B cell (primary cell): ENCODE measurements around the gene C2orf78. TPM values are rescaled to one million over a fixed set of nuclear protein-coding genes. Genes with fewer than 3 reads are reported as not detected.

Experiments
- ATAC-seq: fragments of 200-7000 bp; cut with Tn5 transposase; one replicate; pipeline ENCODE4 v1.10.0; 2021; ENCODE audit warnings: low read depth, mild to moderate bottlenecking, moderate number of reproducible peaks, moderate library complexity
- CTCF ChIA-PET: fragments of 350-600 bp; sonication (Branson Sonifier 250); formaldehyde crosslinking; loops from one replicate; lab custom pipeline; 2021; ENCODE audit warnings: antibody characterized with exemption, inconsistent platforms; lab: Charles Lee
- POLR2A ChIA-PET: fragments of 350-600 bp; sonication (Branson Sonifier 250); formaldehyde crosslinking; loops from one replicate; lab custom pipeline; 2021; ENCODE audit warnings: antibody characterized with exemption; lab: Charles Lee
- DNase-seq: peaks from one replicate; pipeline ENCODE4 v3.0.0; 2013
- H2AFZ ChIP-seq: 2 replicates; pipeline ENCODE4 v1.6.1; 2012; ENCODE audit warnings: mild to moderate bottlenecking, low read depth, low read length; ENCODE audit not compliant: insufficient read depth, poor library complexity, severe bottlenecking
- H3K27ac ChIP-seq, 2 donors: 1 replicate in 1 of 2; 2 replicates in 1 of 2; pipeline ENCODE4 v1.5.1; 2012 to 2013; ENCODE audit warnings: low read length in 2 of 2, mild to moderate bottlenecking in 2 of 2, moderate library complexity in 1 of 2
- H3K27me3 ChIP-seq, 4 experiments: fragments of 200-600 bp in 1 of 4; sonication (generic) in 1 of 4; replicated peaks in 1 of 4; 1 replicate in 2 of 4; 2 replicates in 2 of 4; pipeline versions ENCODE4 v1.6.1 to v1.7.0; 2013 to 2016; ENCODE audit warnings: low read length in 3 of 4, mild to moderate bottlenecking in 2 of 4, mixed read lengths in 1 of 4, moderate library complexity in 1 of 4; ENCODE audit not compliant: insufficient read depth in 4 of 4, control insufficient read depth in 3 of 4; ENCODE audit errors: control extremely low read depth in 1 of 4
- H3K36me3 ChIP-seq, 2 experiments: replicated peaks in 1 of 2; 1 replicate in 1 of 2; 2 replicates in 1 of 2; pipeline versions ENCODE4 v1.6.1 to v1.7.1; 2013; ENCODE audit warnings: low read length in 1 of 2; ENCODE audit not compliant: insufficient read depth in 2 of 2, control insufficient read depth in 1 of 2; ENCODE audit errors: control extremely low read depth in 1 of 2, extremely low read depth in 1 of 2
- H3K4me1 ChIP-seq, 2 donors: fragments of 200-600 bp in 1 of 2; sonication (generic) in 1 of 2; 1 replicate in 1 of 2; 2 replicates in 1 of 2; pipeline versions ENCODE4 v1.5.1 to v1.6.1; 2013 to 2017; ENCODE audit warnings: low read length in 2 of 2; ENCODE audit not compliant: control insufficient read depth in 2 of 2, insufficient read depth in 2 of 2
- H3K4me2 ChIP-seq: replicated peaks from 2 replicates; pipeline ENCODE3; 2012; ENCODE audit warnings: mild to moderate bottlenecking, low read depth, low read length; ENCODE audit not compliant: poor library complexity, severe bottlenecking
- H3K4me3 ChIP-seq, 5 experiments: fragments of 200-600 bp in 1 of 5; sonication (generic) in 1 of 5; 1 replicate in 3 of 5; 2 replicates in 2 of 5; pipeline versions ENCODE4 v1.5.1 to v1.7.0; 2011 to 2016; ENCODE audit warnings: low read length in 4 of 5, mild to moderate bottlenecking in 4 of 5, low read depth in 2 of 5, control low read depth in 1 of 5, moderate library complexity in 1 of 5; ENCODE audit not compliant: insufficient read depth in 1 of 5; ENCODE audit errors: control extremely low read depth in 1 of 5, extremely low read depth in 1 of 5
- H3K79me2 ChIP-seq: fragments of 200-600 bp; sonication (generic); one replicate; pipeline ENCODE4 v1.6.0; 2016; ENCODE audit warnings: low read length; ENCODE audit not compliant: control insufficient read depth, insufficient read depth
- H3K9ac ChIP-seq: fragments of 200-600 bp; sonication (generic); 2 replicates; pipeline ENCODE4 v1.6.1; 2017; ENCODE audit warnings: mild to moderate bottlenecking, low read length, moderate library complexity
- H3K9me3 ChIP-seq, 3 donors: one replicate each; pipeline versions ENCODE4 v1.6.1 to v1.7.1; 2013; ENCODE audit warnings: low read length in 2 of 3; ENCODE audit not compliant: control insufficient read depth in 2 of 3, insufficient read depth in 1 of 3; ENCODE audit errors: control extremely low read depth in 1 of 3
- H4K20me1 ChIP-seq: 2 replicates; pipeline ENCODE4 v1.6.0; 2012; ENCODE audit warnings: mild to moderate bottlenecking, low read length; ENCODE audit not compliant: insufficient read depth, control insufficient read depth, poor library complexity, severe bottlenecking
- H3K27ac Mint-ChIP-seq: one replicate; pipeline ENCODE4 v1.8.0; 2021; ENCODE audit warnings: mixed read lengths
- H3K27me3 Mint-ChIP-seq: one replicate; pipeline ENCODE4 v1.8.0; 2021; ENCODE audit warnings: mixed read lengths
- H3K4me1 Mint-ChIP-seq: one replicate; pipeline ENCODE4 v1.8.0; 2021; ENCODE audit warnings: mixed read lengths
- H3K4me3 Mint-ChIP-seq: one replicate; pipeline ENCODE4 v1.8.0; 2021; ENCODE audit warnings: mixed read lengths
- H3K9me3 Mint-ChIP-seq: one replicate; pipeline ENCODE4 v1.8.0; 2022; ENCODE audit warnings: mixed read lengths; ENCODE audit not compliant: insufficient read depth
- EZH2 ChIP-seq: IDR thresholded peaks from 2 replicates; pipeline ENCODE4 v1.6.1; 2012; ENCODE audit warnings: borderline replicate concordance, low read depth, mild to moderate bottlenecking, moderate library complexity, low read length; ENCODE audit not compliant: insufficient read depth, poor library complexity, severe bottlenecking
- WGBS: methylation state at CpG from one replicate; pipeline ENCODE4 v1.1.5; 2013; ENCODE audit warnings: missing lambda C conversion rate; ENCODE audit not compliant: insufficient coverage; 5-methylcytosine and 5-hydroxymethylcytosine counted together
- intact Hi-C: fragments of 100-400 bp; cut with micrococcal nuclease; formaldehyde crosslinking; loops from one replicate; pipeline ENCODE4 v1.10.0; 2022
- polyA plus RNA-seq: library from polyadenylated mRNA; depleted of rRNA; stranded (reverse); fragments of >200 nt; gene quantifications from 2 replicates; pipeline ENCODE4 v1.2.3, GENCODE V29; 2012
- total RNA-seq, 2 donors: library from RNA; stranded (reverse); fragments of 120-200 nt in 1 of 2; gene quantifications; 1 replicate in 1 of 2; 2 replicates in 1 of 2; pipeline versions ENCODE4 v1.2.3 to v1.2.4, GENCODE V29; 2013 to 2022
- TF ChIP-seq, protein P1 (sequence below): fragments of 200-600 bp; IDR thresholded peaks from one replicate; pipeline ENCODE4 v1.8.0; 2022; ENCODE audit warnings: antibody characterized with exemption, mild to moderate bottlenecking

Gene C2orf78
- total and polyA plus RNA-seq, 2 donors (not counting 1 experiment from before 2014, with no cell fraction given), result not detected

DNA sequence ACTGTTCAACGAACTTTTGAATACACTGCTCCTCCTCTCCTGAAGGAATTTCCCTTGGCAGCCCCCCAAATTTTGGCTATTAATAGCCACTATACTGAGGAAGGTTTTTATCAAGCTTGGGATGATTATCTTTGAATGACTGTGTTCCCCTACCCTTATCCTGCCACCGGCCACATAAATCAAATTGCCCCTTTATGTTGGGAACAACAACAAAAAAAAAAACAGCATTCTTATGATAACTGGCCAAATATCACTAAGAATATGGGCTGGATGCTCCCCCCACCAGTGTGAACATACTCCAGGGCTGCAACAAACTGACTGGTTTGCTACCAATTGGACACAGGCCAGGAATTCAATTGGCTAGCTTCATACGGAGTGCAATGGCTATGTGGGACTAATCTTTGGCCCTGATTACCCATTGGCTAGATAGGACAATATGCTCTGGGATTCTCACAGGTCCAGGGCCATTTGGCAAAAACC lies 24.7 kb upstream of the C2orf78 start:
- H3K9me3 Mint-ChIP-seq, result no peaks in the 10 kb centered on the region
- H3K4me3 Mint-ChIP-seq, result no peak overlapping the region
- Histone ChIP-seq H3K9ac (no peak overlapping the region), H3K27ac (no peak overlapping the region), H3K79me2 (no peaks in the 10 kb centered on the region), H2AFZ (no peak overlapping the region), H3K9me3 (peaks cover 0 to 4% (median 0%) of the 10 kb centered on the region in 3 donors), H3K27me3 (no peaks in the 10 kb centered on the region), H4K20me1 (no peaks in the 10 kb centered on the region), H3K36me3 (peaks cover 2 to 50% of the 10 kb centered on the region in 2 experiments), H3K4me1 (no peaks in the 10 kb centered on the region), H3K4me3 (no peak overlapping the region), H3K4me2 (no peak overlapping the region)
- TF ChIP-seq, protein P1, sequence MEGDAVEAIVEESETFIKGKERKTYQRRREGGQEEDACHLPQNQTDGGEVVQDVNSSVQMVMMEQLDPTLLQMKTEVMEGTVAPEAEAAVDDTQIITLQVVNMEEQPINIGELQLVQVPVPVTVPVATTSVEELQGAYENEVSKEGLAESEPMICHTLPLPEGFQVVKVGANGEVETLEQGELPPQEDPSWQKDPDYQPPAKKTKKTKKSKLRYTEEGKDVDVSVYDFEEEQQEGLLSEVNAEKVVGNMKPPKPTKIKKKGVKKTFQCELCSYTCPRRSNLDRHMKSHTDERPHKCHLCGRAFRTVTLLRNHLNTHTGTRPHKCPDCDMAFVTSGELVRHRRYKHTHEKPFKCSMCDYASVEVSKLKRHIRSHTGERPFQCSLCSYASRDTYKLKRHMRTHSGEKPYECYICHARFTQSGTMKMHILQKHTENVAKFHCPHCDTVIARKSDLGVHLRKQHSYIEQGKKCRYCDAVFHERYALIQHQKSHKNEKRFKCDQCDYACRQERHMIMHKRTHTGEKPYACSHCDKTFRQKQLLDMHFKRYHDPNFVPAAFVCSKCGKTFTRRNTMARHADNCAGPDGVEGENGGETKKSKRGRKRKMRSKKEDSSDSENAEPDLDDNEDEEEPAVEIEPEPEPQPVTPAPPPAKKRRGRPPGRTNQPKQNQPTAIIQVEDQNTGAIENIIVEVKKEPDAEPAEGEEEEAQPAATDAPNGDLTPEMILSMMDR, result no peak
- TF ChIP-seq EZH2, result no peak
- no peaks in the 10 kb centered on the region for H3K27me3 Mint-ChIP-seq
- ATAC-seq (no peak), DNase-seq (no peak)
- ChIA-PET CTCF (no interaction called here), POLR2A (no interaction called here)
- intact Hi-C loops, result no loop called here
- H3K4me1 Mint-ChIP-seq, result no peaks in the 10 kb centered on the region
- 90% methylated on average over 2 of the region's 3 CpGs for WGBS
- H3K27ac Mint-ChIP-seq, result no peak overlapping the region

DNA sequence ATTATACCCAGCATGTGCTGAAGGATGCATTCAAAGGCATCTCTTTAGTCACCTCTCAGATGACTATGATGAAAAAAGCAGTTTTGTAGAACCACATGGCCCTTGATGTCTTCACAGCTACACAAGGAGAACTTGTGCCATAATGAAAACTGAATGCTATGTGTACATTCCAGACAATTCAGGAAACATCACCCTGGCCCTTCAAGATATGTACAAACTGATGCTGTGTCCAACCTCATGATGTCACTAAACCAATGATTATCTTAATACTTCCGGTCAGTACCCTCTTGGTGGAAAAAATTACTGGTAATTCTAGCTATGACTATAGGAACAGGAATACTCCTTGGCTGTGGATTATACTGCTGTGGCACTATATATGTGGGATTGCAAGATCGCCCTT lies 24.1 kb upstream of the C2orf78 start:
- TF ChIP-seq, protein P1, result no peak
- no peak for TF ChIP-seq EZH2
- Histone ChIP-seq H3K4me2 (no peak overlapping the region), H3K4me3 (no peak overlapping the region), H4K20me1 (no peaks in the 10 kb centered on the region), H3K9ac (no peak overlapping the region), H3K79me2 (no peaks in the 10 kb centered on the region), H3K9me3 (no peaks in the 10 kb centered on the region), H3K4me1 (no peaks in the 10 kb centered on the region), H3K27ac (no peak overlapping the region), H2AFZ (no peak overlapping the region), H3K36me3 (peaks cover 2 to 55% of the 10 kb centered on the region in 2 experiments), H3K27me3 (no peaks in the 10 kb centered on the region)
- Mint-ChIP-seq H3K9me3 (no peaks in the 10 kb centered on the region), H3K4me1 (no peaks in the 10 kb centered on the region), H3K27ac (no peak overlapping the region), H3K27me3 (no peaks in the 10 kb centered on the region), H3K4me3 (no peak overlapping the region)
- ChIA-PET POLR2A (no interaction called here), CTCF (no interaction called here)
- ATAC-seq (no peak), DNase-seq (no peak)
- intact Hi-C loops, result no loop called here
- no CpG with 5 or more reads among the region's 2 CpGs for WGBS
